ENCODE measurements around the gene SRRM3. TPM values are rescaled to one million over a fixed set of nuclear protein-coding genes. Genes with fewer than 3 reads are reported as not detected.
A peak's percentile ranks its signal among the peaks of the same experiment; 100 is the strongest.
"Not testable (repeated sequence)": the region's sequence is repeated elsewhere in the genome, so short reads cannot be mapped to it uniquely, and the experiment has no call there.

The SRRM3 gene
- polyA plus RNA-seq, 1 donor, result 0.63 TPM

DNA sequence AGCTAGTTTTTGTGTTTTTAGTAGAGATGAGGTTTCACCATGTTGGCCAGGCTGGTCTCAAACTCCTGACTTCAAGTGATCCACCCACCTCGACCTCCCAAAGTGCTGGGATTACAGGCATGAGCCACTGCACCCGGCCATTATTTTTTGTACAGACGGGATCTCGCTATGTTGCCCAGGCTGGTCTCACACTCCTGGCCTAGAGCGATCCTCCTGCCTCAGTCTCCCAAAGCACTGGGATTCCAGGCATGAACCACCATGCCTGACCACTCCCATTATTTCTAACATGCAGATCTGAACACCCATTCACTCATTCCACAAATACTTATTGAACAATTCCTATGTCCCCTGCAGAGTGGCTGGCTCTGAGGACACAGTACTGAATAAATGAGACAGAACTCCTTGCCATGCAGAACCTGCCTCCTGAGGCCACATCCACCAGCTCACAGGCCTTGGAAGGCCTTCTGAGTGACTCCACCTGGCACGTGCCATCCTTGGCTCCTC is 89.2 kb downstream of the SRRM3 start:
- not testable (repeated sequence) for DNase-seq (ENCODE audit: low read depth)

- DNase-seq (ENCODE audit: low read depth), result peak; percentile 67
Measured at GRCh38 chr7:76291351-76292212, 89.9 kb downstream of the SRRM3 start.

DNA sequence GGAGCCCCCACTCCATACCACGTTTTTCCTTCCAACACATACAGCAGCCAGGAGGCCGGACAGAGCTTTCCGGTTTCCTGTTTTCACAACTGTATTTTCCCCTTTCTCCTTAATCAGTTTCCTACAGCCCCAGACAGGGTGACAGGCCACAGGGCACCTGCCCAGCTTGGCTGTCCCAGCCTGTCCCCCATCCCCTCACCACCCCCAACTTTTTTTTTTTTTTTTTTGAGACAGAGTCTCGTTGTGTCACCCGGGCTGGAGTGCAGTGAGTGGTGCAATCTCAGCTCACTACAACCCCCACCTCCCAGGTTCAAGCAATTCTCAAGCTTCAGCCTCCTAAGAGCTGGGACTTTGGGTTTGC is 90.5 kb downstream of the SRRM3 start:
- peak; percentile 24 for DNase-seq (ENCODE audit: low read depth)

- not testable (repeated sequence) for DNase-seq (ENCODE audit: low read depth)
Measured at GRCh38 chr7:76292911-76293310, 91.2 kb downstream of the SRRM3 start.

- DNase-seq (ENCODE audit: low read depth), result no peak
Measured at GRCh38 chr7:76293407-76293901, 91.8 kb downstream of the SRRM3 start.

DNA sequence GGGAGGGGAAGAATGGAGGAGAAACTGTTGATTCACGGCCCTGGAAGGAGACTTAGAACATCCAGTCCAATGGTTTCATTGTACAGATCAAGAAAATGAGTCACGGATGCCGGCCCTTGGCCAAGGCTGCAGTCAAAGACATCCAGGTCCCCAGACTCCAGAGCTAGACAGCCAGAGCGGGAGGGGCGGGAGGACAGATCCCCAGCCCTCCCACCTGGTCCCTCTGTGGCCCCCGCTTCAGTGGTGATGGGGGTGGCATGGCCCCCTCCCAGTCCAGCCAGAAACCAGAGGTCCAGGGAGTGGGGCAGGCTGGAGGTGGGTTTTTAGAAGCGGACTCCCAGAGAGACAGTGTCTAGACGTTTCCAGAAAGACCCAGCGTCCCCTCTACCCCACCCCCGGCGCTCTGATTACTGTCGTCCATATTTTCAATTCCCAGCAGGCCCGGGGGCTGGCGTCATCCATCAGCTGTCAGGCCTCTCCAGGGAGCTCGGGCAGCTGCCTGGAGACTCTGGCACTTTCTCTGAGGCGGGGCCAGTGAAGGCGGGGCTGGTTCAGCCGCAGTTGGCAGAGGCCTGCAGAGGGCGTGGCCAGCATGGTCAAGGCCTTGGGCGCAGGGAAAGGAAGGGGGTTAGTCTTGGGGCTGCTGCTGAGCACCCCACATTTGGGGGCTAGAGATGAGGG is 92.8 kb downstream of the SRRM3 start:
- DNase-seq (ENCODE audit: low read depth), result no peak

GRCh38 chr7:76296743-76297740 is 95.3 kb downstream of the SRRM3 start:
- no peak for DNase-seq (ENCODE audit: low read depth)

DNA sequence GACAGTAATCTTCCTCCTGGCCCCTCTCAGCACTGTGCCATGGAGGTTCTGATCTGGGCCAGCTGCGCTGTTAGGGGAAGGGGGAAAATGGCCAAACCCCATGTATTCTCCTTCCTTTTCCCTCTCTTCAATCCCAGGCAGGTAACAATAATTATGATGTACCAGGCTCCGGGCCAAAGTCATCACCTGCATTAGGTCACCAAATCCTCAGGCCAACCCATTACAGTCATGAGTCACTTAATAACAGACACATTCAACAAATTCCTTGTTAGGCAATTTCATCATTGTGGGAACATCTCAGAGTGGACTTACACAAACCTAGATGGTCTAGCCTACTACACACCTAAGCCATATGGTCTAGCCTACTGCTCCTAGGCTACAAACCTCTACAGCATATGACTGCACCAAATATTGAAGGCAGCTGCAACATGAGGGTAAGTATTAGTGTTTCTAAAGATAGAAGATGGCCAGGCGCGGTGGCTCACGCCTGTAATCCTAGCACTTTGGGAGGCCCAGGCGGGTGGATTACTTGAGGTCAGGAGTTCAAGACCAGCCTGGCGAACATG is 98.6 kb downstream of the SRRM3 start:
- no peak for DNase-seq (ENCODE audit: low read depth)

GRCh38 chr7:76301000-76301399 is 99.3 kb downstream of the SRRM3 start:
- DNase-seq (ENCODE audit: low read depth), result no peak

- no peak for DNase-seq (ENCODE audit: low read depth)
Measured at GRCh38 chr7:76302347-76303201, 100.9 kb downstream of the SRRM3 start, which contains the start of gene HSPB1. Gene HSPB1 (plus strand): TSS chr7:76302673. CDS start chr7:76302713, 40 bp downstream.

GRCh38 chr7:76303202-76304147 is 101.8 kb downstream of the SRRM3 start:
- DNase-seq (ENCODE audit: low read depth), result no peak

DNA sequence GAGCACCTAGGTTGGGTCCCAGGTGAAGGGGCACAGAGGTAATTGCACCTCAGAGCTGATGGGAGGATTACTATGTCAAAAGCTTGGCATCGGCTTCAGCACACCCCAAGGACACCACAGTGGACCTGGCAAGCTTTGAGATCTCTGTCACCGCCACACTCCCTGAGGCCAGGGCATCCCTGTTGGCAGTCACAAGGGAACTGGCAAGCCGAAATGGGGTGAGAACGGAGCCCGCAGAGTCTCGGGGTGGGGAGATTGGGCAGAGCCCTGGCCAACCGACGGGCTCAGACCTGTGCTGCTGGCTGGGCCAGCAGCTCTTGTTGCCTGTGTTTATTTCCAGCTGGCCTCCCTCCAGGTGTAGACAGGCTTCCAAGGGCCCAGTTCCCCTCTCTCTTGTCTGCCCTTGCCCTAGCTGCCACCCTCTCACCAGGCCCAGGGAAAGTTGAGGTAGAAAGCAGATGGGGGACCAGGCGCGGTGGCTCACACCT is 103.2 kb downstream of the SRRM3 start:
- no peak for DNase-seq (ENCODE audit: low read depth)

- DNase-seq (ENCODE audit: low read depth), result not testable (repeated sequence)
Measured at GRCh38 chr7:76308874-76309273, 107.2 kb downstream of the SRRM3 start.

- not testable (repeated sequence) for DNase-seq (ENCODE audit: low read depth)
Measured at GRCh38 chr7:76309341-76310101, 107.8 kb downstream of the SRRM3 start.

DNA sequence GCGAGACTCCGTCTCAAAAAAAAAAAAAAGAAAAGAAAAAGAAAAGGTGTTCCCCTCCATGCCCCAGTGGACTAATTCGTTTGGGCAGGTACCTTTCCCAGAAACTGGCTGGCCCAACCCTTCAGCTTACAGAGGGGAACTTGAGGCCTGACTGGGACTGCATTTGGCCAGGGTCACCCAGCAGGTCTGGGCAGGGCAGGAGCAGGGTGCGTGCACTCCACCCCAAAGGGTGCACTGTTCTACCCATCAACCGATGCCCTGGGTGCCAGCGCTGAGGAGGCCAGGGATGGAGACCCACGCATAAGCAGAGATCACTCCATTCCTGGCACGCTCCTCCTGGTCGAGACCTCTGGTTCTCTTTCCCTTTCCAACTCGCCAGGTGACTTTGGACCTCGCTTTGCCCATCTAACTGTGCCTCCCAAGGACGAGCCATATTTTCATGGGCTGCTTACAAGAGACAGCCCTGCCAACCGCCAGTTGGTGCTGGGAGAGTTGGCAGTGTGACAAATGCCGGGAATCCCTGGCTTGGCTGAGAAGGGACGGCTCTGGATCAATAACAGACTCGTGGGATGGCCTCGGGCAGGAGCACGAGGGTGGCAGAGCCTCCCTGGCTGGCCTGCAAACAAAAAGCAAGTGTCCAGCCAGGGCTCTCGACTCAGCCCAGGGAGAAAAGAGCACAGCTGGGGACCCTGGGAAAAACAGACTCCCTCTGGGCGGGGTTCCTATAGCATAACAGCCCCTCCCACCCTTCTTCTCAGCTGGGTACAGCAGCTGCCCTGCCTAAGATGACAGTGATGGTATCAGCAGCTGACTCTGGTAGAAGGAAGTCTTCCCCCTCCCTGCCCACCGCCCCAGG is 108.6 kb downstream of the SRRM3 start:
- DNase-seq (ENCODE audit: low read depth), result no peak

DNA sequence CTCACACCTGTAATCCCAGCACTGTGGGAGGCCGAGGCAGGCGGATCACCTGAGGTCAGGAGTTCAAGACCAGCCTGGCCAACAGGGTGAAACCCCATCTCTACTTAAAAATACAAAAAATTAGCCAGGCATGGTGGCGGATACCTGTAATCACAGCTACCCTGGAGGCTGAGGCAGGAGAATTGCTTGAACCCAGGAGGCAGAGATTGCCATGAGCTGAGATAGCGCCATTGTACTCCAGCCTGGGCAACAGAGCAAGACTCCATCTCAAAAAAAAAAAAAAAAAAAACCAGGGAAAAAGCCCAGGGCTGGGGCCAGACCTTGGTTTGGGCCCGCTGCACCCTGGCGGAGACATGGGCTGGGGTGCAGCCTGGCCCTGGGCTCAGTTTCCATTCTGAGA is 110.1 kb downstream of the SRRM3 start:
- DNase-seq (ENCODE audit: low read depth), result not testable (repeated sequence)

Measured in forelimb muscle (tissue), 1 donor.